Hepatocyte (in vitro differentiated cells): ENCODE data around the gene GXYLT2. TPM values are rescaled to one million over a fixed set of nuclear protein-coding genes. Genes with fewer than 3 reads are reported as not detected.

ENCODE experiments used
- DNase-seq: peaks from one replicate; pipeline ENCODE4 v3.0.0-alpha.2; 2016; ENCODE audit warnings: low spot score
- H2AFZ ChIP-seq: fragments of 200-600 bp; sonication (generic); 2 replicates; pipeline ENCODE4 v1.6.0; 2016; ENCODE audit warnings: antibody characterized with exemption, mild to moderate bottlenecking
- H3K27ac ChIP-seq: fragments of 200-600 bp; sonication (generic); 2 replicates; pipeline ENCODE4 v1.5.1; 2016; ENCODE audit warnings: mild to moderate bottlenecking
- H3K27me3 ChIP-seq: fragments of 200-600 bp; sonication (generic); 2 replicates; pipeline ENCODE4 v1.6.1; 2016
- H3K36me3 ChIP-seq: fragments of 200-600 bp; sonication (generic); replicated peaks from 2 replicates; pipeline ENCODE4 v1.5.1; 2016; ENCODE audit warnings: low read depth; ENCODE audit not compliant: insufficient read depth
- H3K4me1 ChIP-seq: fragments of 200-600 bp; sonication (generic); 2 replicates; pipeline ENCODE4 v1.5.1; 2016; ENCODE audit warnings: mild to moderate bottlenecking, moderate library complexity; ENCODE audit not compliant: insufficient read depth
- H3K4me2 ChIP-seq: fragments of 200-600 bp; sonication (generic); 2 replicates; pipeline ENCODE4 v1.6.0; 2016
- H3K4me3 ChIP-seq: fragments of 200-600 bp; sonication (generic); 2 replicates; pipeline ENCODE4 v1.5.1; 2016; ENCODE audit warnings: mild to moderate bottlenecking
- H3K79me2 ChIP-seq: fragments of 200-600 bp; sonication (generic); 2 replicates; pipeline ENCODE4 v1.6.0; 2017; ENCODE audit warnings: mild to moderate bottlenecking
- H3K9me2 ChIP-seq: fragments of 200-600 bp; sonication (generic); replicated peaks from 2 replicates; pipeline ENCODE4 v1.6.0; 2017; ENCODE audit warnings: mild to moderate bottlenecking; ENCODE audit not compliant: insufficient read depth
- H3K9me3 ChIP-seq: fragments of 200-600 bp; sonication (generic); 2 replicates; pipeline ENCODE4 v1.5.1; 2016; ENCODE audit warnings: low read depth, mild to moderate bottlenecking
- H4K20me1 ChIP-seq: fragments of 200-600 bp; sonication (generic); 2 replicates; pipeline ENCODE4 v1.6.0; 2016; ENCODE audit warnings: mild to moderate bottlenecking; ENCODE audit not compliant: insufficient read depth, poor library complexity, severe bottlenecking
- EZH2 ChIP-seq: fragments of 200-600 bp; sonication (generic); IDR thresholded peaks from 2 replicates; pipeline ENCODE4 v1.6.1; 2016; ENCODE audit warnings: antibody characterized with exemption, mild to moderate bottlenecking, borderline replicate concordance
- EZH2phosphoT487 ChIP-seq: fragments of 200-600 bp; sonication (generic); IDR thresholded peaks from one replicate; pipeline ENCODE4 v1.6.1; 2018; ENCODE audit warnings: antibody characterized with exemption, mild to moderate bottlenecking, low read depth, moderate library complexity; ENCODE audit not compliant: unreplicated experiment, severe bottlenecking
- WGBS: methylation state at CpG from one replicate; pipeline ENCODE4 v1.1.6; 2016; ENCODE audit warnings: low lambda C conversion rate; ENCODE audit errors: missing lambda C conversion rate; 5-methylcytosine and 5-hydroxymethylcytosine counted together
- polyA plus RNA-seq: library from polyadenylated mRNA; unstranded; fragments of >200 nt; fragmentation: Nextera tagmentation; extraction: Ambion mirVana; gene quantifications from 2 replicates; pipeline ENCODE4 v1.2.1, GENCODE V29; 2016
- total RNA-seq: library from RNA; depleted of rRNA; stranded (reverse); fragments of >200 nt; gene quantifications from 2 replicates; pipeline ENCODE4 v1.2.3, GENCODE V29; 2014
- TF ChIP-seq, protein P1 (sequence below): fragments of 200-600 bp; sonication (generic); IDR thresholded peaks from 2 replicates; pipeline ENCODE4 v1.5.1; 2016; ENCODE audit warnings: antibody characterized with exemption, mild to moderate bottlenecking; ENCODE audit not compliant: poor library complexity

Gene GXYLT2
- total and polyA plus RNA-seq, 2 experiments from 2014 or later, result 27.4 to 35.7 TPM

DNA sequence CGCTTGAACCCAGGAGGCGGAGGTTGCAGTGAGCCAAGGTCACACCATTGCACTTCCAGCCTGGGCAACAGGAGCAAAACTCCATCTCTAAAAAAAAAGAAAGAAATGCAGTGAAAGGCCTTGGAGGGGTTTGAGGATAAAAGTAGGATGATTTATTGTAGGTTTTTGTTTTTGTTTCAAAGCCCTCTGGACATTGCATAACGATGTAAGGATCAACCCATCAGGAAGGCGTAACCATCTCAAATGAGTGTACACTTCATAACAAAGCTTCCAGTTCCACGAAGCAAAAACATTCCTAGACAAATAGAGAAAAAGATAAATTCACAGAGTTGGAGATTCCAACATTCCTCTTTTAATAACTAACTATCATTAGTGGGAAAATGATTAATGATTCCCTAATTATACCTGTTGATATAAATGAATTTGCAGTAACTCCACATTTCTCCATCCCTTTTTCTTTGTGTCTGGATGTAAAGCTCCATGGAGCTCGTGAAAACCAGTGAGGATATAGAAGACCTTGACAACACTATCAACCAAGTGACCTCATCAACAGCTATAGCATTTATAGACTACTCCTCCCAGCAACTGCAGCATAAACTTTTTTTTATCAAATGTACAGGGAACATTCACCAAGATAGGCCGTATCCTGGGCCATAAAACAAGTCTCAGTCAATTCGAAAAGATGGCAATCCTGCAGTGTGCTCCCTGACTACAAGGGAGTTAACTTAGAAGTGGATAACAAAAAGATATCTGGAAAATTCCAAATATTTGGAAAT lies 60.1 kb downstream of the GXYLT2 start:
- 70% methylated on average over 8 of the region's 8 CpGs for WGBS

DNA sequence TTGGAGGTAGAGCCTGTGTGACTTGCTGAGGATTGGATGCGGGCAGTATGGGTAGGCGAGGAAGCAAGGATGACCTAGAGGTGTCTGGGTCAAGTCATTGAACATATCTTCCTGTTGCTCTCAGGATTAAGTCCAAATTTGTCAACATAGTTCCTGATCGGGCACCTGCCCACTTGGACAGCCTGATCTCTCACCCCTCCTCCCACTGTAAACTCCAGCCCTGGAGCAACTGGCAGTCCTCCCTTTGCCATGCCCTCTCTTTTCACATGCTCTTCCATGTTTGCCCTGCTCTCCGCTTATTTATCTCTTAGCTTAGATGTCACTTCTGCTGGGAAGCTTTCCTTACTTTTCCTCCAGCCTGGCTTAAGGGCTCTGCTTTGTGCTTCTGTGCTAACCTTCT lies 61.2 kb downstream of the GXYLT2 start:
- H3K79me2 ChIP-seq, result no peaks in the 10 kb centered on the region
- no peaks in the 10 kb centered on the region for H3K36me3 ChIP-seq
- no peak overlapping the region for H3K27ac ChIP-seq
- H3K4me1 ChIP-seq, result peaks cover 12% of the 10 kb centered on the region
- no peak overlapping the region for H3K4me2 ChIP-seq
- no peaks in the 10 kb centered on the region for H3K9me2 ChIP-seq
- DNase-seq, result no peak
- H2AFZ ChIP-seq, result no peak overlapping the region
- H4K20me1 ChIP-seq, result no peaks in the 10 kb centered on the region
- no peak overlapping the region for H3K4me3 ChIP-seq
- H3K9me3 ChIP-seq, result no peaks in the 10 kb centered on the region
- H3K27me3 ChIP-seq, result no peaks in the 10 kb centered on the region
- WGBS, result 97% methylated on average over 4 of the region's 4 CpGs
- no peak for TF ChIP-seq EZH2
- no peak for TF ChIP-seq EZH2phosphoT487
- TF ChIP-seq, protein P1, sequence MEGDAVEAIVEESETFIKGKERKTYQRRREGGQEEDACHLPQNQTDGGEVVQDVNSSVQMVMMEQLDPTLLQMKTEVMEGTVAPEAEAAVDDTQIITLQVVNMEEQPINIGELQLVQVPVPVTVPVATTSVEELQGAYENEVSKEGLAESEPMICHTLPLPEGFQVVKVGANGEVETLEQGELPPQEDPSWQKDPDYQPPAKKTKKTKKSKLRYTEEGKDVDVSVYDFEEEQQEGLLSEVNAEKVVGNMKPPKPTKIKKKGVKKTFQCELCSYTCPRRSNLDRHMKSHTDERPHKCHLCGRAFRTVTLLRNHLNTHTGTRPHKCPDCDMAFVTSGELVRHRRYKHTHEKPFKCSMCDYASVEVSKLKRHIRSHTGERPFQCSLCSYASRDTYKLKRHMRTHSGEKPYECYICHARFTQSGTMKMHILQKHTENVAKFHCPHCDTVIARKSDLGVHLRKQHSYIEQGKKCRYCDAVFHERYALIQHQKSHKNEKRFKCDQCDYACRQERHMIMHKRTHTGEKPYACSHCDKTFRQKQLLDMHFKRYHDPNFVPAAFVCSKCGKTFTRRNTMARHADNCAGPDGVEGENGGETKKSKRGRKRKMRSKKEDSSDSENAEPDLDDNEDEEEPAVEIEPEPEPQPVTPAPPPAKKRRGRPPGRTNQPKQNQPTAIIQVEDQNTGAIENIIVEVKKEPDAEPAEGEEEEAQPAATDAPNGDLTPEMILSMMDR, result no peak

More for the DNA sequence above, 60.1 kb downstream of the GXYLT2 start:
- TF ChIP-seq EZH2, result no peak
- TF ChIP-seq EZH2phosphoT487, result no peak
- TF ChIP-seq, protein P1, result no peak
- Histone ChIP-seq H3K9me2 (no peaks in the 10 kb centered on the region), H4K20me1 (no peaks in the 10 kb centered on the region), H3K9me3 (no peaks in the 10 kb centered on the region), H3K4me3 (no peak overlapping the region), H3K27me3 (no peaks in the 10 kb centered on the region), H3K27ac (peak overlapping the region; percentile 61), H3K36me3 (no peaks in the 10 kb centered on the region), H3K4me2 (no peak overlapping the region), H3K79me2 (no peaks in the 10 kb centered on the region), H2AFZ (no peak overlapping the region), H3K4me1 (peaks cover 9% of the 10 kb centered on the region)
- peak; percentile 17 for DNase-seq

DNA sequence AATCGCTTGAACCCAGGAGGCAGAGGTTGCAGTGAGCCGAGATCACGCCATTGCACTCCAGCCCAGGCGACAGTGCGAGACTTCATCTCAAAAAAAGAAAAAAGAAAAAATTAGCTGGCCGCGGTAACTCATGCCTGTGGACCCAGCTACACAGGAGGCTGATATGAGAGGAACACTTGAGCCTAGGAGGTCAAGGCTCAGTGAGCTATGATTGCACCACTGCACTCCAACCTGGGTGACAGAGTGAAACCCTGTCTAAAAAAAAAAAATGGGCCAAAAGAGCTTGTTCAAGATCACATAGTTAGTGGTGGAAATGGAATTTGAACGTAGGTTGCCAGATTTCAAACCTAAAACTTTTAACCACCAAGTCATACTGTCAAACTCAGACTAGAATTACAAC lies 62.5 kb downstream of the GXYLT2 start:
- H3K36me3 ChIP-seq, result no peaks in the 10 kb centered on the region
- TF ChIP-seq EZH2 (no peak), EZH2phosphoT487 (no peak)
- TF ChIP-seq, protein P1, result no peak

More for the DNA sequence above, 62.5 kb downstream of the GXYLT2 start:
- H3K4me1 ChIP-seq, result peaks cover 12% of the 10 kb centered on the region
- H3K9me2 ChIP-seq, result no peaks in the 10 kb centered on the region
- H3K79me2 ChIP-seq, result no peaks in the 10 kb centered on the region
- DNase-seq, result no peak
- H3K4me3 ChIP-seq, result no peak overlapping the region
- no peaks in the 10 kb centered on the region for H4K20me1 ChIP-seq
- no peak overlapping the region for H3K27ac ChIP-seq
- H3K27me3 ChIP-seq, result no peaks in the 10 kb centered on the region
- H3K4me2 ChIP-seq, result no peak overlapping the region
- H3K9me3 ChIP-seq, result no peaks in the 10 kb centered on the region
- 96% methylated on average over 8 of the region's 8 CpGs for WGBS
- H2AFZ ChIP-seq, result no peak overlapping the region
